ENCODE data around the gene ZNF281. TPM values are rescaled to one million over a fixed set of nuclear protein-coding genes. Genes with fewer than 3 reads are reported as not detected.

The ZNF281 gene
- total RNA-seq, 1 donor from 2014 or later, result 25.3 TPM

DNA sequence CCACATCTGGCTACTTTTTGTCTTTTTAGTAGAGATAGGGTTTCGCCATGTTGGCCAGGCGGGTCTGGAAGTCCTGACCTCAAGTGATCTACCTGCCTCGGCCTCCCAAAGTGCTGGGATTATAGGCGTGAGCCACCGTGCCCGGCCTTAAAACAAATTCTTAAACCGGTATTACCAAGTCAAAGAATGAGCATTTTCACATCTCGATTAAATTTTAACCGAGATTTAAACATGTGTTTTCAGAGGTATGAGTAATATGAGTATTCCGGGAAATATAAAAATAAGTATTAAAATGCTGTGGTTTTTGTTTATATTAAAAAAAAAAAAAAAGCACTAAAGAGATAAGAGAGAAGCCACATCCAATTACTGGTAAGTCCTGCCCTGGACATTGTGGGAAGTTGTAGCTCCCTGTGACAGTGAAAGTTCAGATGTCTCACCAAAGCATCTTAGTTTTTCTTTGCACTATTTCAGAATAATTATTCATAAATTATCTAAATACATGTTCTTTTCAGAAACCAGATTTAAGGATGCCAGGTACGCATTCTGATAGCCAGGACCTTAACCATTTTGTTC lies 24.9 kb downstream of the ZNF281 start:
- TF ChIP-seq, protein P1, sequence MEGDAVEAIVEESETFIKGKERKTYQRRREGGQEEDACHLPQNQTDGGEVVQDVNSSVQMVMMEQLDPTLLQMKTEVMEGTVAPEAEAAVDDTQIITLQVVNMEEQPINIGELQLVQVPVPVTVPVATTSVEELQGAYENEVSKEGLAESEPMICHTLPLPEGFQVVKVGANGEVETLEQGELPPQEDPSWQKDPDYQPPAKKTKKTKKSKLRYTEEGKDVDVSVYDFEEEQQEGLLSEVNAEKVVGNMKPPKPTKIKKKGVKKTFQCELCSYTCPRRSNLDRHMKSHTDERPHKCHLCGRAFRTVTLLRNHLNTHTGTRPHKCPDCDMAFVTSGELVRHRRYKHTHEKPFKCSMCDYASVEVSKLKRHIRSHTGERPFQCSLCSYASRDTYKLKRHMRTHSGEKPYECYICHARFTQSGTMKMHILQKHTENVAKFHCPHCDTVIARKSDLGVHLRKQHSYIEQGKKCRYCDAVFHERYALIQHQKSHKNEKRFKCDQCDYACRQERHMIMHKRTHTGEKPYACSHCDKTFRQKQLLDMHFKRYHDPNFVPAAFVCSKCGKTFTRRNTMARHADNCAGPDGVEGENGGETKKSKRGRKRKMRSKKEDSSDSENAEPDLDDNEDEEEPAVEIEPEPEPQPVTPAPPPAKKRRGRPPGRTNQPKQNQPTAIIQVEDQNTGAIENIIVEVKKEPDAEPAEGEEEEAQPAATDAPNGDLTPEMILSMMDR (IDR thresholded peaks at IDR 0.05; ENCODE audit: insufficient read depth, low read length, poor library complexity, severe bottlenecking), result no peak
- no peak for DNase-seq (ENCODE audit: low read depth)
- H3K27me3 ChIP-seq (ENCODE audit: control insufficient read depth, insufficient read depth, low read length), result no peaks in the 10 kb centered on the region
- H3K4me3 ChIP-seq (ENCODE audit: low read depth, low read length), result no peak overlapping the region
- no peaks in the 10 kb centered on the region for H3K36me3 ChIP-seq (ENCODE audit: control insufficient read depth, insufficient read depth, low read length)

DNA sequence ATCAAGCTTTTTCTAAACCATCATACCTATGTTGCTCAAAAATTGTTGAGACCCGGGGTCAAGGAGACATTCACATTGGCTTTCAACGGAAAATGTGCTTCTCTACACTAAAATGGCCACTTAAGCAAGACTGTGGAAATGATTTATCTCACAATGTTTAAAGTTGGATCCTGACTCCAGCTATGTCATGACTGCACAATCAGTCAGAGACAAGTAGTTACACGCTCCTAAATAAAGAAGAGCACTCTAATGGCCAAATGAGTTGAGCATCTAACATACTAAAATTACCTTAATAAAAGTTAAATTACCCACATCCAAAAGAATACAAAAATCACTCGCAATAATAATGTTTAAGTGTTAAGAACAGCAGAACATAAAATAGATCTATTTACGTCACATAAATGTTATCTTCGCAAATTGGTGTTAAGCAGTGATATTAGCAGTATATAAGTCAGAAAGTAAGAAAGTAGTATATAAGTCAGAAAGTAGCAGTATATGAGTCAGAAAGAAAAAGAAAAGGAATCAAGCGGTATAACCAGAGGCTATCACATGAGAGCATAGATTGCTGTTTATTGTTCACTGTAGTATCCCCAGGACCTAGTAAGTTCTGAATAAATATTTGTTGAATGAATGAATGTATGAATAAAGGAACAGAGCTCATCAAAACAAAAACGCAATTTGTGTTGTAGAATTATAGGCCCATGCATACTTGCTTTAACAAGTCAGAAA lies 28.4 kb downstream of the ZNF281 start:
- Histone ChIP-seq H3K27me3 (ENCODE audit: control insufficient read depth, insufficient read depth, low read length) (no peaks in the 10 kb centered on the region), H3K4me3 (ENCODE audit: low read depth, low read length) (no peak overlapping the region), H3K36me3 (ENCODE audit: control insufficient read depth, insufficient read depth, low read length) (no peaks in the 10 kb centered on the region)
- TF ChIP-seq, protein P1 (IDR thresholded peaks at IDR 0.05; ENCODE audit: insufficient read depth, low read length, poor library complexity, severe bottlenecking), result no peak
- DNase-seq (ENCODE audit: low read depth), result no peak

DNA sequence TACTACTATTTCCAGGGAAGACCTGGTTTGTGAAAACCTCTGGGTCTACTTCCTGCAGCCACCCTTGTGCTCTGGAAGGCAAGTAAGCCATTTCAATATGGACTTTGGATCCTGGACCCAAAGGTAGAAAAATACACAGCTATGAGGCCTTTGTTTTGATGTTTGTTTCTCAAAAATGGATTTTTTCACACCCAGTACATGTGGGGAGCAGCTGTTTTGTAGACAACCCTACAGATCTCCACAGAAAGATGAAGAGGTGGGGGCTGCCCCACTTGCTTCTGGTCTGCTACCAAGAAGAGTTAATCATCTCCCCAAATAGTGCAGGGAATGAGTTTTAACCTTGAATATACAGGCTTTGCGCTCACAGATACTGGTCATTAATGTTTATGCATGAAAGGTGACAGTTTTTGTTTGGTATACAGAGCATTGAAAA lies 29.2 kb downstream of the ZNF281 start:
- no peaks in the 10 kb centered on the region for H3K27me3 ChIP-seq (ENCODE audit: control insufficient read depth, insufficient read depth, low read length)
- TF ChIP-seq, protein P1 (IDR thresholded peaks at IDR 0.05; ENCODE audit: insufficient read depth, low read length, poor library complexity, severe bottlenecking), result no peak
- DNase-seq (ENCODE audit: low read depth), result no peak
- H3K36me3 ChIP-seq (ENCODE audit: control insufficient read depth, insufficient read depth, low read length), result no peaks in the 10 kb centered on the region
- no peak overlapping the region for H3K4me3 ChIP-seq (ENCODE audit: low read depth, low read length)

DNA sequence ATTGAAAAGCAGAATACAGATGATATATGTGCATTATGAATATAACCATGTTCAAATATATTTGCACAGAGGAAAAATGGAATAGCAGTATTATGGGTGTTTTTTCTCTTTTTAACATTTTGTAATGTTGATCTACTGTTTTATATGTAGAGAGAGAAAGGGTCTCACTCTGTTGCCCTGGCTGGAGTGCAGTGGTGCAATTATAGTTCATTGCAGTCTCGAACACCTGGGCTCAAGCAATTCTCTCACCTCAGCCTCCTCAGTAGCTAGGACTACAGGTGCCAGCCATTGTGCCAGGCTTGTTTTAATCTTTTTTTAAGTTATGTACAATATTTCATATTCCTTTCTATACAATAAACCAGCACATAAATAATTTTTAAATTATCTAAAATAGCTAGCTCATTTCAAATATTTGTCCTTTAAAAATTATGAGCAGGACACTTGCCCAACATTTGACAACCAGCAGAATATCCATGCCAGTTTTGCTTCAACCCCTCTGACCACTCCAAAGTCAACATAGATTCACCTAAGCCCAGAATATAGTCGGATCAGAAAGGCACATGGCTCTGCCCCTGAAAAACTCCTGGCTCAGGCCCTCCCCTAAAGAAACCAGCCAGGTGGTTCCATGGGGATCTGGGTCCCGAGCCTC lies 29.8 kb downstream of the ZNF281 start:
- H3K36me3 ChIP-seq (ENCODE audit: control insufficient read depth, insufficient read depth, low read length), result no peaks in the 10 kb centered on the region
- no peak for DNase-seq (ENCODE audit: low read depth)
- no peaks in the 10 kb centered on the region for H3K27me3 ChIP-seq (ENCODE audit: control insufficient read depth, insufficient read depth, low read length)
- no peak overlapping the region for H3K4me3 ChIP-seq (ENCODE audit: low read depth, low read length)
- TF ChIP-seq, protein P1 (IDR thresholded peaks at IDR 0.05; ENCODE audit: insufficient read depth, low read length, poor library complexity, severe bottlenecking), result no peak

DNA sequence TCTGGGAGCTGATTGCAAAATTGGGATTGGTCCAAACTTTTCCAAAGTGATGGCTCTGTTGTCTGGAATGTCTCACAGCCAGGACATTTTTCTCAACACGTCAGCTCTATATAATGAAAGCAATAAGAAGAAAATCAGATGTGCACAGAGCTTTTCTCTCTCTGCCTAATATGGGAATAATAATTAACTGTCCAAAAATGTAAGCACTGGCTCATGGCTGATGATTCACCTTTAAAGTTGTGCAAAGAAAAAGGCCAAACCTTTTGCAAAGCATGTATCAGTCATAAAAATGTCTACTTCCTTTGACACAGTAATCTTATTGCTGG lies 30.4 kb downstream of the ZNF281 start:
- H3K27me3 ChIP-seq (ENCODE audit: control insufficient read depth, insufficient read depth, low read length), result no peaks in the 10 kb centered on the region
- TF ChIP-seq, protein P1 (IDR thresholded peaks at IDR 0.05; ENCODE audit: insufficient read depth, low read length, poor library complexity, severe bottlenecking), result no peak
- DNase-seq (ENCODE audit: low read depth), result peak; percentile 72
- no peak overlapping the region for H3K4me3 ChIP-seq (ENCODE audit: low read depth, low read length)
- no peaks in the 10 kb centered on the region for H3K36me3 ChIP-seq (ENCODE audit: control insufficient read depth, insufficient read depth, low read length)

All from kidney epithelial cell (primary cell).